ENCODE results near the gene PRKAR2B. TPM values are rescaled to one million over a fixed set of nuclear protein-coding genes. Genes with fewer than 3 reads are reported as not detected.
"Not testable (repeated sequence)": the region's sequence is repeated elsewhere in the genome, so short reads cannot be mapped to it uniquely, and the experiment has no call there.

PRKAR2B gene
- total RNA-seq, 1 donor from 2014 or later, result 0.25 TPM

DNA sequence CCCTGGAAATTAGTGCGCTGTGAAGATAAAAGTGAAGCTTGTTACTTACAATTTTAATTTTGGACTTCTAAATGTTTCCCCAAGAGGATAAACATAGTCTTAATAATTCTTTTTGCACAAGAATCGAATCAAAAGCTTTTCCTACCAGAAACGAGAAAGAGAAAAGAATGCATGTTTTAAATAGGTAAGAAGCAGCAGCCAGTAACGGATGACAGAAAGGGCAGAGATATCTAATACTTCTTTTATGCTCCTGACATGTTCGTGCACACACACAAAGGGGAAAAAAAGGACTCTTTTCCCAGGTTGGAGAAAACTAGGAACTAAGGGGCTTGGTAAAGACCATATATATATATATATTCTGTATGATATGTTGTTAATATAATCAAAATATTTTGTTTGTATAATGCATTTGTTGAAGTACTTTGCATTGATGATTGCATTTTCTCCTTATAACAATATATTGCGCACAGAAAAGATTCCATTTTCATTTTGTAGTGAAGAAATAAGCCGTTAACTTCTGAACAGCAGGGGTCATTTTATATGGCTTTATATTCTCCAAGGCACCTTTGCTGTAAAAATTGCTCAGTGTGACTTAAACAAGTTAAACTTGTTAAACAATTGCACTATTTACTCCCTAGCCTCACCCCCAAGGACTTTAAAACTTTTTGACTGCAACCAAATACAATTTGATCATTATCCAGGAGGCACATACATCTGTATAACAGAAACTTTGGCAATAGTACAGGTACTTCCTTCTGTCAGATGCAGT lies 2.2 kb downstream of the PRKAR2B start:
- intact Hi-C loops (cut with micrococcal nuclease), result loop anchor here (10.0 kb wide), 2 partner anchors 108 to 182 kb away; partner anchors contain the start of gene PIK3CG

DNA sequence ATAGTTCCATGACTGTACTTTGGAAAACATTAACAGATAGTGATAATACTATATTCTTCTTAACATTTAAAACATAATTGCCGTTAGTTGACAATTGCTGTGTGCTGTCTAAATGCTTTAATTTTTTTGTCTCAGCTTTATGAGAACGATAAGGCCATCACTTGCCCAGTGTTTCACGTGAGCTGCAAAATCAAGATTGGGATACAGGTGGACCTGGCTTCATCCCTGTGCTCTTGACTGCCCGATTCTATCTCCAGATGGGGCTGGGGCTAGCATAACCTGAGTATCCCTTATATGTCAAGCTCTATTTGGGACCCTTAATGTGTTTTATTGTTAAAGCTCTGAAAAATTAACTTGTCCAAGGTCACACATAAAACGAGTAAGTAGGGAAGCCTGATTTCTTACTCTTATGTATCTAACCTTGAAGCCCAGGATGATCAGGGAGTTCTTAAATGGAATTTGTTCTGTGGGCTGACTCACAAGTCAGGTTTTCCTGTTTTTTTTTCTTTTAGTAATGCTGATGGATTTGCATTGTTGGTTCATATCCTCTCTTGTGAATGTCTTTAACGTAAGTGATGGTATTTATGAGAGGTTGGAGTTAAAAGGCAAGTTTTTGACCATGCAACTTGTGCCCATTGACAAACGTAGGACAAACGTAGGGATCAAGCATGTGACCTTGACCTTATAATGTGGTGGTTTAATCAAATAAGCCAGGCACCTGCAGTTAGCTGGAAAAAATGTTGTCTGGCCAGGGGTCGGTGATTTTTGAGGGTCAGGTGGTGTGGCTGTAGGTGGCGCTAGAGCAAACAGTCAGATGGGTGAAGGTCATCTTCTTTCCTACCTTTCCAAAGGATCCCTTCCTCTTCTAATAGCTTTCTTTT lies 3.6 kb downstream of the PRKAR2B start:
- intact Hi-C loops (cut with micrococcal nuclease), result loop anchor here (10.0 kb wide), 2 partner anchors 107 to 183 kb away; partner anchors contain the start of gene PIK3CG

DNA sequence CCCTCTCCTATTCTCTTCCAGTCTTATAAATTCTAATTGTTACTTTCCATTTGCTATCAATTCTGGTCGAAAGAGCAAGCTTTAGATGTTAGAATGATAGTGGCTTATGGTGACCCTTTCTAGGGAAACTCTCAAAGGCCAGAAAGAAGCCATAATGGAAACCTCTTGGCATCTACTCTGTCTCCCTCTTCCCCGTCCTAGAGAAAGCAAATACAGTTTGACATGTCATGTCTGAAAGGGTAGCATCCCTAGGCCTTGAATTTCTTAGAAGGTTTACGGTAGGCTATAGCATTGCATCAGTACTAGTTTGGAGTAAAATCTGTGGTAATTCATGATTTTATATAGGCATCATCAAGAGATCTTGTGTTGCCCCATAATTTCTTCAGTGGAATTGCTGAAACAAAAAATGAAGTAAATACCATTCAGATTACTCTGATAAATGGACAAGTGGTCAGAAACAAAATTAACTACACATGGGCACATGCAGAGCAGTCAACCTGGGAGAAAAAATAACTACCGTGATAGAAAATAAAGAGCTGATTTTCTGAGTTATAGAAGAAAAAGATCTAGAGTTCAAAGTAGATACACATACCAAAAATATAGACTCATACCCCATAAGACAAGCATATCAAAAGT lies 4.4 kb downstream of the PRKAR2B start:
- intact Hi-C loops (cut with micrococcal nuclease), result loop anchor here (10.0 kb wide), 2 partner anchors 106 to 184 kb away; partner anchors contain the start of gene PIK3CG

- intact Hi-C loops (cut with micrococcal nuclease), result loop anchor here (10.0 kb wide), 2 partner anchors 105 to 185 kb away; partner anchors contain the start of gene PIK3CG
Observed at GRCh38 chr7:107049480-107049879, 5.0 kb downstream of the PRKAR2B start.

GRCh38 chr7:107049971-107050532 lies 5.5 kb downstream of the PRKAR2B start:
- intact Hi-C loops (cut with micrococcal nuclease), result loop anchor here (10.0 kb wide), 2 partner anchors 105 to 185 kb away; partner anchors contain the start of gene PIK3CG

DNA sequence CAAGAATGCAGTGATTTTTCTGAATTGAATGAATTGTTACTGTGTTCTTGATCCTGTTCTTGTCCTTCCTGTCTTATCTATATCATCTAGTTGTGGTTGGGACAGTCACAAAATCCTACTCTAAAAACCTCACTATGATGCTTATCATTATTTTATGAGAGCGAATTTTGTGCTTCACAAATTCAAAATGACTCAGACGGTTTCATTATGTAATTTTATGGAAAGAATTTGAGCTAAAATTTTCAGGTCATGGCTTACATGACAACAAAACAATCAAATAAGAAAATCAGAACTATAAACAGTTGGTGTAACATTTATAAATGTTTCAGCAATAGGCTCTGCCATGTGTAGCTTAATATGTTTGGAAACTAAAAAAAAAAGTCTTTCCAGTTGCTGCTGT lies 6.9 kb downstream of the PRKAR2B start:
- intact Hi-C loops (cut with micrococcal nuclease), result no loop called here

DNA sequence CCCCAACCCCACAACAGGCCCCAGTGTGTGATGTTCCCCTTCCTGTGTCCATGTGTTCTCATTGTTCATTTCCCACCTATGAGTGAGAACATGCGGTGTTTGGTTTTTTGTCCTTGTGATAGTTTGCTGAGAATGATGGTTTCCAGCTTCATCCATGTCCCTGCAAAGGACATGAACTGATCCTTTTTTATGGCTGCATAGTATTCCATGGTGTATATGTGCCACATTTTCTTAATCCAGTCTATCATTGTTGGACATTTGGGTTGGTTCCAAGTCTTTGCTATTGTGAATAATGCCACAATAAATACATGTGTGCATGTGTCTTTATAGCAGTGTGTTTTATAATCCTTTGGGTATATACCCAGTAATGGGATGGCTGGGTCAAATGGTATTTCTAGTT lies 10.5 kb downstream of the PRKAR2B start:
- intact Hi-C loops (cut with micrococcal nuclease), result not testable (repeated sequence)

GRCh38 chr7:107056058-107056457 lies 11.6 kb downstream of the PRKAR2B start:
- intact Hi-C loops (cut with micrococcal nuclease), result not testable (repeated sequence)

DNA sequence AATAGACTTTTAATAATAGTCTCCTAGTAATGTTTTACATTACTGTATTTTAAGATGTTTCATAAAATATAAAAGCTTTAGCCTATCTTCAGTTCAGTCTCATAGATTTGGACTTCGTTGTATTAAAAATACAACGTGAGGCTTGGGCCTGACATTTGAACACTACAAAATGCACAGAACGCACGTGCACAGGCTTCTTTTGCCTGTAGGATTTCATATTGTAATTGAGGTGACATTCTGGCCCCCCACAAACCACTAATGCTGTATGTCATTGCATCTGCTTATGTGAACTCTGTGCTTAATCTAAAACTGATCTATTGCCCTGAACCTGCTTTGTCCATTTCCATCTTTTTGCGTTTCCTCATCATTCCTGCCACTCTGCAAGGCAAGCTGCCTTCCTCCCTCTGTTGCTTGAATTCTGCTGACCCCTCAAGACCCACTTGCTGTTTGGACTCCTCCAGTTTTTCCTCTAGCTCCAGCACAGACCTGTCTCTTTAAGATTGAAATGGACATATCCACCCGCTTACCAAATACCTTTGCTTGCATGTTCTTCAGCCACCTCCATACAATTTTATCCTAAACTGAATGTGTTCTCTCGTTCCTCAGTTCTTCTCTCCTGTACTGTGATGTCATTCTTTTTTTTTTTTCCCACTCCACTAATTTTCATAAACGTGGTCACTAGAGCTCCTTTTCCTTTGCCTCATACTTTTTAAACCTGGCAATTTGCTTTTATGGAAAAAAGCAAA lies 12.4 kb downstream of the PRKAR2B start:
- intact Hi-C loops (cut with micrococcal nuclease), result no loop called here

GRCh38 chr7:107057474-107057833 lies 12.9 kb downstream of the PRKAR2B start:
- intact Hi-C loops (cut with micrococcal nuclease), result no loop called here

DNA sequence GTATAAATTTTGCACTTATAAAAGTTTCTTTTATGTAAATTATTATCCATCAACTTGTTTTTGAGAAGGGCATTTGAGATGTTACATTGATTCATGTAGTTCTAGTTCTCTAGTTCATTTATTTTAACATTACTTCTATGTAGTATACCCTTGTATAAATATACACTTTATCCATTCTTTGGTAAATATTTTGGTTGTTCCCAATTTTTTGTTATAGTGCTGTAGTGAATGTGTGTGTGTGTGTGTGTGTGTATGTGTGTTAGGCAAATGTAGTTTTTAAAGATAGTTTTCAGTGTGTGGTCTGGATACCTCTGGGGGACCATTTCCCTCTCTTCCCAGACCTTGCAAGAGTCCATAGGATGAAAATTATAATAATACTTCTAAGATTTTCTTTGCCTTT lies 15.0 kb downstream of the PRKAR2B start:
- intact Hi-C loops (cut with micrococcal nuclease), result no loop called here

DNA sequence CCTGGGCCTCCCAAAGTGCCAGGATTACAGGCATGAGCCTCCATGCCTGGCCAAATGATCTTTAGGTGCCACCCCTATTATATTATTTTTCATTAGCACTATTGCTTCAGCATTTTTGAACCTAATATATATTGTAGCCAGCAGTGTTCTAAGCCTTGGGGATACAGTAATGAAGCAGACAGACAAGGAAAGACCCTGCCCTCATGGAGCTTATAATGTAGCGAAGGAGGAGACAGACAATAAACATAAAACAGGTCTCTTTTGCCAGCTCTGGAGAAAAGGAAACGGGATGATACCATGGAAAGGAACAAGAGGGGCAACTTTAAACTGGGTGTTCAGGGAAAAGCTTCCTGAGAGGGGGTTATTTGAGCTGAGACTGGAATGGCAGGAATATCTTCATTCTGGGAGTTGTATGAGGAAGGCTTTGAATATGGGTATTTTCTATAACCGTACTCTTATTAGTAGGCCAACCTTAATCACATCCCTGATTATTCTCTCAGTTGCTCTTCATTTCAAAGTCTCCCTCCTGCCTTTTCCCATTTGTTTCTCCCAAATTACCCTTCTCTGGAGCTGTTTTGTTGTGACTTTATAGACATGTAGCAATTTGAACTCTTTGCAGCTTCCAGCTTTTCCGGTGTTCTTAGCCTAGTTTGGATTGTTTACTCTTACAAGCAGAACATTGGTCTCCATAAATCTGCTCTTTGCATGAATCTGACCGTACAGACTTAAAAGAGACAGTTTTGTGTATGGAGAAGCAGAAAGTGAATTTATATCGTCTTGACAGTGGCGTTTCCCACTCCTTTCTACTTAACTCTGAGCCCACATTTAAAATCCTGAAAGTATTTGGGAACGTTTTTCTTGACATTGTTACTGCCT lies 19.0 kb downstream of the PRKAR2B start:
- intact Hi-C loops (cut with micrococcal nuclease), result no loop called here

DNA sequence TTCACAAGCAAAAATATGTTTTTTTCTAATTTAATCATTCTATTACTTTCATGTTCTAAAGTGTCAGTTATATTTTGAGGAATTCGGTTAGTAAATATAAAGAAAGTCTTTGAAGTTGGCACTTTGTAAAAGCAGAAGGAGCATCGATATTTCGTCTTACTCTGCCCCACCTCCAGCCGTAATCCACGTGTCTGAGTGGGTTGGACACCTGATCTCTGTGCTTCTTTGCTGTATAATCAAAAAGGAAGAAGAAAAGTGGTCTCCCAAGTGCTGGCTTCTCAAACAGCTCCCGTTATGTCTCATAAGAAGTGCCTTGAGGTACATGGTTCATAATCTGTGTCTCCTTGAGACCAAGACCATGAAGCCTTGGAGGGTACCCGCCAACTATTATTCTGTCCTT lies 19.8 kb downstream of the PRKAR2B start:
- intact Hi-C loops (cut with micrococcal nuclease), result no loop called here

- intact Hi-C loops (cut with micrococcal nuclease), result no loop called here
Observed at GRCh38 chr7:107065929-107066247, 21.4 kb downstream of the PRKAR2B start.

DNA sequence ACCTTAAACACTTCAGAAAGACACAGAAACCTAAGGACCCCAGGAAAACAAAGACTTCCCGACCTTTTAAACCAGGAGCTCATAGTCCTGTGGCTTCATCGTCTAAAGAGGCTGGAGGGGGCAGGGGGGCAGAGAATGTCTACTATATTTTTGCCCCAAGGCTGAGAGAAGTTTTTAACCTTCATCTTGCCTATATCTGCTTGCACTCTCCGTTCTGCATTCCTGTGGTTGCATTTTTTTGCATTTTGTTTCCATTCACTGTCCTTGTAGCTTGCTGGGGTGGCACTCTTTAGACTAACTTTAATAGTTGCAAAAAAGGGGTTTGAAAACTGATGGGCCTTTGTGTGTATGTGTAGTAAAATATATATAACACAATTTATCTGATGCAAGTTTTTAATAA lies 23.7 kb downstream of the PRKAR2B start:
- intact Hi-C loops (cut with micrococcal nuclease), result no loop called here

- intact Hi-C loops (cut with micrococcal nuclease), result no loop called here
Observed at GRCh38 chr7:107069457-107069856, 25.0 kb downstream of the PRKAR2B start.

DNA sequence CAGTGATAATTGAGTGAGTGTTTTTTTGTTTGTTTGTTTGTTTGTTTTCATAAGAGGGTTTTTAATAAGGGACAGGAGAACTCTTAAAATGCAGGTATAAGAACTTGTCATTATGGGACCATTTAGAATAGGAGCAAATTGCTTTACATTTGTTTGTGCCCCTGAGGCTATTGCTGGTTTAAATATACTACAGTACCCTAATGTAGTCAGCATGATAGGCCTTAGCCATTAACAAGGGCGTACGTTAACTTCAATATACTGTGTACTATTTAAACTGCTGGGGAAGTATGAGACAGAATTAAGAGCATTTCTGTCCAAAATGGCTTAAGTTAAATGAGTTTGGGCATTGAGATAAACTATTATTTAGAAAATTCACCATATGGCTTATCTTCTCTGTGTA lies 26.2 kb downstream of the PRKAR2B start:
- intact Hi-C loops (cut with micrococcal nuclease), result no loop called here

DNA sequence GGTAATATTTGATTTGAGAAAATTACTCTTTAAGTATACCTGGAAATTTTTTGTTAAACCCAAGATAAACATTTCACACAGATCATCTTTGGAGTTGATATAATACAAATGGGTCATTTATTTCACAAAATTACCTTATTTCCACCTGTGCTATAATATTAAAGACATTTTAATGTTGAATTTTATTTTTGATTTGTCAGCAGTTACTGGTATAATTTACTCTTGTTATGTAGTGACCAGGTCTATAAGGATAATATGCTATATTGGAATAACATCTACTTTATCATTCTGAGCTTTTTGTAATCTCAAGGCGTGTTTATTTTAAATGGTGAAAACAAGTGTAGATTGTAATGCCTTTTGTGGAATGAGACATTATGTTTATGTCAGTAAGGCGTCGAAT lies 26.6 kb downstream of the PRKAR2B start:
- intact Hi-C loops (cut with micrococcal nuclease), result no loop called here

DNA sequence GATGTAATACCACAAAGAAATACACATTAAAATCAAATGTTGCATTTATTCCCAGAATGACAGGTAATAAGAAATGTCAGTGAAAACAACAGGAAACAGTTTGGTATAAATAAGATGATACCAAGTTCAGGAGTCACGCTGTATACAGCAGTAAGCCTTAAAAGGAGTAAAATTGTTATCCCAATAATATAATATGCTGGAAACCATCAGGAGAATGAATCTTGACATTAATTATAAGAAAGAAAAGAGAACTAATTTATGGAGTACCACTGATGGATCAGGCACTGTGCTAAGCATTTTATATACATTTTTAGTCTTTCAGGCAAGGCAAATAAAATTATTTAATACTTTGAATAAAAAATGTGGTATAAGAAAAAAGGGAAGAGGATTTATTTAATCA lies 27.6 kb downstream of the PRKAR2B start:
- intact Hi-C loops (cut with micrococcal nuclease), result no loop called here
